Bronchial epithelial cell (primary cell): Measurements from ENCODE around the gene FNDC3A. TPM values are rescaled to one million over a fixed set of nuclear protein-coding genes. Genes with fewer than 3 reads are reported as not detected.

ENCODE experiments used
- DNase-seq: peaks from one replicate; pipeline ENCODE4 v3.0.0-alpha.2; 2010; ENCODE audit warnings: low read depth
- FAIRE-seq: peaks from 2 replicates; lab custom pipeline; 2011; peaks lifted over from hg19 to GRCh38; lab: Jason Lieb, UNC
- H3K27me3 ChIP-seq: 2 replicates; pipeline ENCODE4 v1.5.1; 2011; ENCODE audit warnings: low read length; ENCODE audit not compliant: control insufficient read depth, insufficient read depth
- H3K36me3 ChIP-seq: 2 replicates; pipeline ENCODE4 v1.5.1; 2011; ENCODE audit warnings: low read length; ENCODE audit not compliant: control insufficient read depth, insufficient read depth
- H3K4me3 ChIP-seq: 2 replicates; pipeline ENCODE4 v1.5.1; 2011; ENCODE audit warnings: mild to moderate bottlenecking, low read depth, low read length, control low read depth
- total RNA-seq: library from RNA; depleted of rRNA; stranded (reverse); fragments of >200 nt; gene quantifications from 2 replicates; pipeline ENCODE4 v1.2.1, GENCODE V29; 2014
- TF ChIP-seq, protein P1 (sequence below): IDR thresholded peaks from 2 replicates; pipeline ENCODE4 v1.5.1; 2011; ENCODE audit warnings: mild to moderate bottlenecking, moderate library complexity, low read length, control low read depth, inconsistent platforms; ENCODE audit not compliant: insufficient read depth, severe bottlenecking

FNDC3A gene
- total RNA-seq, 1 donor from 2014 or later: 24.0 TPM

GRCh38 chr13:49254007-49254406 lies 278.3 kb downstream of the FNDC3A start:
- Histone ChIP-seq H3K4me3 (no peak overlapping the region), H3K36me3 (peaks cover 6% of the 10 kb centered on the region), H3K27me3 (no peaks in the 10 kb centered on the region)
- no peak for DNase-seq
- TF ChIP-seq, protein P1, sequence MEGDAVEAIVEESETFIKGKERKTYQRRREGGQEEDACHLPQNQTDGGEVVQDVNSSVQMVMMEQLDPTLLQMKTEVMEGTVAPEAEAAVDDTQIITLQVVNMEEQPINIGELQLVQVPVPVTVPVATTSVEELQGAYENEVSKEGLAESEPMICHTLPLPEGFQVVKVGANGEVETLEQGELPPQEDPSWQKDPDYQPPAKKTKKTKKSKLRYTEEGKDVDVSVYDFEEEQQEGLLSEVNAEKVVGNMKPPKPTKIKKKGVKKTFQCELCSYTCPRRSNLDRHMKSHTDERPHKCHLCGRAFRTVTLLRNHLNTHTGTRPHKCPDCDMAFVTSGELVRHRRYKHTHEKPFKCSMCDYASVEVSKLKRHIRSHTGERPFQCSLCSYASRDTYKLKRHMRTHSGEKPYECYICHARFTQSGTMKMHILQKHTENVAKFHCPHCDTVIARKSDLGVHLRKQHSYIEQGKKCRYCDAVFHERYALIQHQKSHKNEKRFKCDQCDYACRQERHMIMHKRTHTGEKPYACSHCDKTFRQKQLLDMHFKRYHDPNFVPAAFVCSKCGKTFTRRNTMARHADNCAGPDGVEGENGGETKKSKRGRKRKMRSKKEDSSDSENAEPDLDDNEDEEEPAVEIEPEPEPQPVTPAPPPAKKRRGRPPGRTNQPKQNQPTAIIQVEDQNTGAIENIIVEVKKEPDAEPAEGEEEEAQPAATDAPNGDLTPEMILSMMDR: no peak
- no peak for FAIRE-seq

DNA sequence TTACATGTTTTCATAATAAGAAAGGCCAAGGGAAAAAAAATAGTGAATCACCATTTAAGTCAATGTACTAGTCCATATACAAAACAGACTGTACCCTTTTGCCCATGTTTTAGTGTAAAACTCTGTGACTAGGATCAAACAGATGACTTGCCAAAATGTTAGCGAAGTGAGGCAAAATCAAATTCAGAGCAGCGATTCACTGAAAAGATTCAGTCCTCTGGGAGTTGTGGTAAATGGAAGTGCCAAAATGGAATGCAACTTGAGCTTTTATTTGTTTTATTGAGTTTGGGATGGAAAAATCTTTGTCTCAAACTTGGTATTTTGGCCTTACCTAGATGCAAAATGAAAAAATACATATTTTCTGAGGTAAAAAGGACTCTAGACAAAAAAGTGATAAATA lies 281.1 kb downstream of the FNDC3A start:
- DNase-seq: no peak
- TF ChIP-seq, protein P1: no peak
- no peaks in the 10 kb centered on the region for H3K27me3 ChIP-seq
- peaks cover 10% of the 10 kb centered on the region for H3K36me3 ChIP-seq
- FAIRE-seq: no peak
- H3K4me3 ChIP-seq: no peak overlapping the region

GRCh38 chr13:49258089-49258796 lies 282.5 kb downstream of the FNDC3A start:
- H3K36me3 ChIP-seq: peaks cover 10% of the 10 kb centered on the region
- TF ChIP-seq, protein P1: no peak
- DNase-seq (no peak), FAIRE-seq (no peak)
- H3K4me3 ChIP-seq: no peak overlapping the region
- no peaks in the 10 kb centered on the region for H3K27me3 ChIP-seq

Other genes with a start within 250 kb of the FNDC3A start
- gene MLNR, start 244.4 kb downstream of the FNDC3A start, total RNA-seq: not detected in 2 replicates